K562 (cell line): Measurements from ENCODE around the gene DGKB.

Experiments
- CTCF ChIP-seq, 3 experiments: IDR thresholded peaks in 2 of 3; conservative IDR thresholded peaks in 1 of 3; 2 replicates each; pipeline ENCODE4 v1.5.1; 2011 to 2012; ENCODE audit warnings: low read length in 3 of 3, mild to moderate bottlenecking in 3 of 3, control low read depth in 2 of 3, improper control_type of control experiment in 1 of 3, inconsistent platforms in 1 of 3, low read depth in 1 of 3, mixed read lengths in 1 of 3, moderate library complexity in 1 of 3; ENCODE audit not compliant: insufficient read depth in 2 of 3
- POLR2A ChIP-seq: fragments of 450-650 bp; conservative IDR thresholded peaks from 2 replicates; pipeline ENCODE4 v1.6.1; 2016
- PREB ChIP-seq: sonication (generic); formaldehyde crosslinking; IDR thresholded peaks from 2 replicates; pipeline ENCODE4 v1.8.1; 2023; ENCODE audit warnings: mild to moderate bottlenecking, missing genetic modification reagents
- TBP ChIP-seq: optimal IDR thresholded peaks from 2 replicates; pipeline ENCODE3; 2011; ENCODE audit warnings: low read depth, low read length, improper control_type of control experiment

GRCh38 chr7:14738086-14738485, 164.5 kb downstream of the DGKB start:
- no peak for TF ChIP-seq POLR2A
- no peak for TF ChIP-seq CTCF (IDR thresholded peaks at IDR 0.05 in 2 of 3, conservative IDR thresholded peaks at IDR 0.05 in 1 of 3; ENCODE audit: insufficient read depth in 2 of 3, low read depth in 1 of 3, low read length in 3 of 3)
- TF ChIP-seq TBP = no peak
- TF ChIP-seq PREB (CRISPR knock-in tag) = no peak
